Central memory CD8-positive, alpha-beta T cell (primary cell): Measurements from ENCODE around the gene SYCP1.
A peak's percentile ranks its signal among the peaks of the same experiment; 100 is the strongest.
"Not testable (repeated sequence)": the region's sequence is repeated elsewhere in the genome, so short reads cannot be mapped to it uniquely, and the experiment has no call there.

Experiments used
- ATAC-seq: fragments of 150-1000 bp; cut with Tn5 transposase; replicated peaks from 2 replicates; pipeline ENCODE4 v1.10.0; 2022; ENCODE audit warnings: mild to moderate bottlenecking, moderate FRiP score, moderate number of reproducible peaks; ENCODE audit not compliant: poor library complexity, severe bottlenecking; ENCODE audit errors: extremely low read depth
- DNase-seq, 2 donors: peaks; one replicate each; pipeline ENCODE4 v3.0.0; 2021; ENCODE audit warnings: low spot score in 2 of 2
- H3K27ac Mint-ChIP-seq: one replicate; pipeline ENCODE4 v1.8.0; 2022; ENCODE audit warnings: low read depth, mild to moderate bottlenecking, moderate library complexity, mixed read lengths
- H3K27me3 Mint-ChIP-seq: one replicate; pipeline ENCODE4 v1.8.0; 2022; ENCODE audit warnings: mixed read lengths
- H3K36me3 Mint-ChIP-seq: one replicate; pipeline ENCODE4 v1.8.0; 2022; ENCODE audit warnings: mild to moderate bottlenecking, moderate library complexity, mixed read lengths; ENCODE audit not compliant: insufficient read depth
- H3K4me1 Mint-ChIP-seq: one replicate; pipeline ENCODE4 v1.8.0; 2022; ENCODE audit warnings: mixed read lengths
- H3K4me3 Mint-ChIP-seq: one replicate; pipeline ENCODE4 v1.8.0; 2022; ENCODE audit warnings: mild to moderate bottlenecking, moderate library complexity, mixed read lengths
- H3K9me3 Mint-ChIP-seq: one replicate; pipeline ENCODE4 v1.8.0; 2022; ENCODE audit warnings: mixed read lengths

SYCP1 gene

GRCh38 chr1:114896795-114897194 lies 42.1 kb downstream of the SYCP1 start:
- Mint-ChIP-seq H3K27me3 (peaks cover 59% of the 10 kb centered on the region), H3K27ac (no peak overlapping the region), H3K36me3 (no peaks in the 10 kb centered on the region), H3K9me3 (no peaks in the 10 kb centered on the region), H3K4me3 (no peak overlapping the region), H3K4me1 (no peaks in the 10 kb centered on the region)
- no peak for ATAC-seq
- no peak for DNase-seq

- no peaks in the 10 kb centered on the region for H3K36me3 Mint-ChIP-seq
- H3K27me3 Mint-ChIP-seq: peaks cover 13% of the 10 kb centered on the region
- H3K9me3 Mint-ChIP-seq: no peaks in the 10 kb centered on the region
- no peak overlapping the region for H3K27ac Mint-ChIP-seq
- no peaks in the 10 kb centered on the region for H3K4me1 Mint-ChIP-seq
- ATAC-seq (no peak), DNase-seq (no peak)
- no peak overlapping the region for H3K4me3 Mint-ChIP-seq
Measured at GRCh38 chr1:114901814-114902213, 47.2 kb downstream of the SYCP1 start.

- Mint-ChIP-seq H3K36me3 (no peaks in the 10 kb centered on the region), H3K27me3 (peaks cover 13% of the 10 kb centered on the region), H3K4me3 (no peak overlapping the region), H3K4me1 (no peaks in the 10 kb centered on the region), H3K9me3 (no peaks in the 10 kb centered on the region), H3K27ac (no peak overlapping the region)
- DNase-seq (no peak), ATAC-seq (no peak)
Measured at GRCh38 chr1:114902343-114902742, 47.7 kb downstream of the SYCP1 start.

GRCh38 chr1:114903480-114903879 lies 48.8 kb downstream of the SYCP1 start:
- Mint-ChIP-seq H3K27ac (no peak overlapping the region), H3K36me3 (no peaks in the 10 kb centered on the region), H3K4me1 (no peaks in the 10 kb centered on the region), H3K27me3 (peaks cover 19% of the 10 kb centered on the region), H3K4me3 (no peak overlapping the region), H3K9me3 (no peaks in the 10 kb centered on the region)
- no peak for ATAC-seq
- DNase-seq: no peak

- not testable (repeated sequence) for DNase-seq, ATAC-seq, H3K27ac Mint-ChIP-seq, H3K4me1 Mint-ChIP-seq, H3K36me3 Mint-ChIP-seq, H3K9me3 Mint-ChIP-seq, H3K4me3 Mint-ChIP-seq
- peaks cover 72% of the 10 kb centered on the region for H3K27me3 Mint-ChIP-seq
Measured at GRCh38 chr1:114915720-114916119, 61.1 kb downstream of the SYCP1 start.

GRCh38 chr1:114926607-114927006 lies 71.9 kb downstream of the SYCP1 start:
- no peak for DNase-seq
- Mint-ChIP-seq H3K27ac (no peak overlapping the region), H3K9me3 (peaks cover 6% of the 10 kb centered on the region), H3K4me1 (no peaks in the 10 kb centered on the region), H3K36me3 (no peaks in the 10 kb centered on the region), H3K4me3 (no peak overlapping the region), H3K27me3 (peaks cover 68% of the 10 kb centered on the region)
- ATAC-seq: no peak

GRCh38 chr1:114927401-114927800 lies 72.7 kb downstream of the SYCP1 start:
- Mint-ChIP-seq H3K36me3 (no peaks in the 10 kb centered on the region), H3K4me3 (no peak overlapping the region), H3K27me3 (peaks cover 68% of the 10 kb centered on the region), H3K4me1 (no peaks in the 10 kb centered on the region), H3K9me3 (peaks cover 6% of the 10 kb centered on the region), H3K27ac (no peak overlapping the region)
- DNase-seq: no peak
- ATAC-seq: no peak

- Mint-ChIP-seq H3K36me3 (no peaks in the 10 kb centered on the region), H3K27me3 (peaks cover 53% of the 10 kb centered on the region), H3K4me3 (no peak overlapping the region), H3K9me3 (no peaks in the 10 kb centered on the region), H3K27ac (no peak overlapping the region), H3K4me1 (no peaks in the 10 kb centered on the region)
- ATAC-seq (no peak), DNase-seq (no peak)
Measured at GRCh38 chr1:114956570-114956969, 101.9 kb downstream of the SYCP1 start.

- H3K4me1 Mint-ChIP-seq: no peaks in the 10 kb centered on the region
- peaks cover 73% of the 10 kb centered on the region for H3K27me3 Mint-ChIP-seq
Measured at GRCh38 chr1:114959423-114959822, 104.8 kb downstream of the SYCP1 start.

GRCh38 chr1:114976891-114977290 lies 122.2 kb downstream of the SYCP1 start:
- no peak for DNase-seq
- Mint-ChIP-seq H3K27me3 (peaks cover 70% of the 10 kb centered on the region), H3K9me3 (peaks cover 2% of the 10 kb centered on the region), H3K4me3 (no peak overlapping the region), H3K36me3 (peaks cover 2% of the 10 kb centered on the region), H3K27ac (no peak overlapping the region), H3K4me1 (peaks cover 4% of the 10 kb centered on the region)
- no peak for ATAC-seq

More at GRCh38 chr1:114959423-114959822, 104.8 kb downstream of the SYCP1 start:
- DNase-seq (no peak), ATAC-seq (no peak)
- Mint-ChIP-seq H3K36me3 (no peaks in the 10 kb centered on the region), H3K4me3 (no peak overlapping the region), H3K9me3 (no peaks in the 10 kb centered on the region), H3K27ac (no peak overlapping the region)

GRCh38 chr1:114979278-114979891 lies 124.7 kb downstream of the SYCP1 start:
- ATAC-seq: no peak
- peaks cover 13% of the 10 kb centered on the region for H3K9me3 Mint-ChIP-seq
- H3K4me1 Mint-ChIP-seq: peaks cover 4% of the 10 kb centered on the region
- peak; percentile 51 to 58 for DNase-seq
- no peak overlapping the region for H3K4me3 Mint-ChIP-seq
- H3K27ac Mint-ChIP-seq: no peak overlapping the region
- peaks cover 45% of the 10 kb centered on the region for H3K27me3 Mint-ChIP-seq
- no peaks in the 10 kb centered on the region for H3K36me3 Mint-ChIP-seq

GRCh38 chr1:114982251-114982650 lies 127.6 kb downstream of the SYCP1 start:
- Mint-ChIP-seq H3K27me3 (peaks cover 24% of the 10 kb centered on the region), H3K4me1 (peaks cover 4% of the 10 kb centered on the region), H3K4me3 (no peak overlapping the region), H3K27ac (no peak overlapping the region), H3K9me3 (peaks cover 13% of the 10 kb centered on the region), H3K36me3 (no peaks in the 10 kb centered on the region)
- ATAC-seq (no peak), DNase-seq (no peak)

GRCh38 chr1:114986286-114986685 lies 131.6 kb downstream of the SYCP1 start:
- ATAC-seq (no peak), DNase-seq (no peak)
- Mint-ChIP-seq H3K4me3 (no peak overlapping the region), H3K27ac (no peak overlapping the region), H3K4me1 (no peaks in the 10 kb centered on the region), H3K36me3 (no peaks in the 10 kb centered on the region), H3K9me3 (peaks cover 19% of the 10 kb centered on the region), H3K27me3 (peaks cover 42% of the 10 kb centered on the region)
